ENCODE data around the gene ACTMAP. TPM values are rescaled to one million over a fixed set of nuclear protein-coding genes. Genes with fewer than 3 reads are reported as not detected.

Gene ACTMAP
- total and polyA plus RNA-seq, 4 donors = 0.93 to 7.7 (median 3.0) TPM

DNA sequence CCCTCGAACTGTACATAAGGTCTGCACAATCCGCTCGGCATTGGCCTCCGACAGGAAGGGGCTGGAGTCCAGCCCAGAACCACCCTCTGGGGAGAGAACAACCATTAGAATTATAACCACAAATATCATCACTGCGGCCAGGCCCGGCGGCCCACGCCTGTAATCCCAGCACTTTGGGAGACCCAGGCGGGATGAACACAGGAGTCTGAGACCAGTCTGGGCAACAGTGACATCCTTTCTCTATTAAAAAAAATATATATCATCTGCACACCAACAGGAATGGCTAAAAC is 45.0 kb downstream of the ACTMAP start:
- Histone ChIP-seq H3K4me1 (ENCODE audit: control insufficient read depth in 4 of 4, insufficient read depth in 4 of 4, low read length in 3 of 4) (no peaks in the 10 kb centered on the region), H3K27ac (ENCODE audit: low read depth in 1 of 2, low read length in 2 of 2) (no peak overlapping the region), H3K27me3 (ENCODE audit: control insufficient read depth in 4 of 4, insufficient read depth in 4 of 4, low read length in 3 of 4) (no peaks in the 10 kb centered on the region), H3K9me3 (ENCODE audit: control insufficient read depth in 4 of 4, low read length in 3 of 4) (no peaks in the 10 kb centered on the region), H3K36me3 (ENCODE audit: control insufficient read depth in 4 of 4, insufficient read depth in 3 of 4, low read depth in 1 of 4, low read length in 3 of 4) (peaks cover 20 to 60% (median 40%) of the 10 kb centered on the region in 4 donors), H3K4me3 (ENCODE audit: low read depth in 1 of 3, low read length in 3 of 3) (no peak overlapping the region), H3K9ac (ENCODE audit: low read depth in 1 of 2, low read length in 2 of 2) (no peak overlapping the region)
- 98% methylated on average over 9 of the region's 9 CpGs for WGBS
- DNase-seq (ENCODE audit: low spot score) = no peak
- TF ChIP-seq TAF1 (conservative IDR thresholded peaks at IDR 0.05) (no peak), RAD21 (IDR thresholded peaks at IDR 0.05) (no peak), YY1 (IDR thresholded peaks at IDR 0.05) (no peak), HNF4G (IDR thresholded peaks at IDR 0.05) (no peak), JUND (IDR thresholded peaks at IDR 0.05) (no peak), EGR1 (IDR thresholded peaks at IDR 0.05; ENCODE audit: low read depth in 2 of 2) (no peak), SP1 (IDR thresholded peaks at IDR 0.05) (no peak), FOXA2 (IDR thresholded peaks at IDR 0.05) (no peak), GABPA (IDR thresholded peaks at IDR 0.05 in 1 of 2, conservative IDR thresholded peaks at IDR 0.05 in 1 of 2) (no peak), RXRA (IDR thresholded peaks at IDR 0.05) (no peak)
- TF ChIP-seq, protein P1, sequence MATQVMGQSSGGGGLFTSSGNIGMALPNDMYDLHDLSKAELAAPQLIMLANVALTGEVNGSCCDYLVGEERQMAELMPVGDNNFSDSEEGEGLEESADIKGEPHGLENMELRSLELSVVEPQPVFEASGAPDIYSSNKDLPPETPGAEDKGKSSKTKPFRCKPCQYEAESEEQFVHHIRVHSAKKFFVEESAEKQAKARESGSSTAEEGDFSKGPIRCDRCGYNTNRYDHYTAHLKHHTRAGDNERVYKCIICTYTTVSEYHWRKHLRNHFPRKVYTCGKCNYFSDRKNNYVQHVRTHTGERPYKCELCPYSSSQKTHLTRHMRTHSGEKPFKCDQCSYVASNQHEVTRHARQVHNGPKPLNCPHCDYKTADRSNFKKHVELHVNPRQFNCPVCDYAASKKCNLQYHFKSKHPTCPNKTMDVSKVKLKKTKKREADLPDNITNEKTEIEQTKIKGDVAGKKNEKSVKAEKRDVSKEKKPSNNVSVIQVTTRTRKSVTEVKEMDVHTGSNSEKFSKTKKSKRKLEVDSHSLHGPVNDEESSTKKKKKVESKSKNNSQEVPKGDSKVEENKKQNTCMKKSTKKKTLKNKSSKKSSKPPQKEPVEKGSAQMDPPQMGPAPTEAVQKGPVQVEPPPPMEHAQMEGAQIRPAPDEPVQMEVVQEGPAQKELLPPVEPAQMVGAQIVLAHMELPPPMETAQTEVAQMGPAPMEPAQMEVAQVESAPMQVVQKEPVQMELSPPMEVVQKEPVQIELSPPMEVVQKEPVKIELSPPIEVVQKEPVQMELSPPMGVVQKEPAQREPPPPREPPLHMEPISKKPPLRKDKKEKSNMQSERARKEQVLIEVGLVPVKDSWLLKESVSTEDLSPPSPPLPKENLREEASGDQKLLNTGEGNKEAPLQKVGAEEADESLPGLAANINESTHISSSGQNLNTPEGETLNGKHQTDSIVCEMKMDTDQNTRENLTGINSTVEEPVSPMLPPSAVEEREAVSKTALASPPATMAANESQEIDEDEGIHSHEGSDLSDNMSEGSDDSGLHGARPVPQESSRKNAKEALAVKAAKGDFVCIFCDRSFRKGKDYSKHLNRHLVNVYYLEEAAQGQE (IDR thresholded peaks at IDR 0.05) = no peak
- TF ChIP-seq, protein P2, sequence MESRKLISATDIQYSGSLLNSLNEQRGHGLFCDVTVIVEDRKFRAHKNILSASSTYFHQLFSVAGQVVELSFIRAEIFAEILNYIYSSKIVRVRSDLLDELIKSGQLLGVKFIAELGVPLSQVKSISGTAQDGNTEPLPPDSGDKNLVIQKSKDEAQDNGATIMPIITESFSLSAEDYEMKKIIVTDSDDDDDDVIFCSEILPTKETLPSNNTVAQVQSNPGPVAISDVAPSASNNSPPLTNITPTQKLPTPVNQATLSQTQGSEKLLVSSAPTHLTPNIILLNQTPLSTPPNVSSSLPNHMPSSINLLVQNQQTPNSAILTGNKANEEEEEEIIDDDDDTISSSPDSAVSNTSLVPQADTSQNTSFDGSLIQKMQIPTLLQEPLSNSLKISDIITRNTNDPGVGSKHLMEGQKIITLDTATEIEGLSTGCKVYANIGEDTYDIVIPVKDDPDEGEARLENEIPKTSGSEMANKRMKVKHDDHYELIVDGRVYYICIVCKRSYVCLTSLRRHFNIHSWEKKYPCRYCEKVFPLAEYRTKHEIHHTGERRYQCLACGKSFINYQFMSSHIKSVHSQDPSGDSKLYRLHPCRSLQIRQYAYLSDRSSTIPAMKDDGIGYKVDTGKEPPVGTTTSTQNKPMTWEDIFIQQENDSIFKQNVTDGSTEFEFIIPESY (IDR thresholded peaks at IDR 0.05) = no peak
- TF ChIP-seq, protein P3, sequence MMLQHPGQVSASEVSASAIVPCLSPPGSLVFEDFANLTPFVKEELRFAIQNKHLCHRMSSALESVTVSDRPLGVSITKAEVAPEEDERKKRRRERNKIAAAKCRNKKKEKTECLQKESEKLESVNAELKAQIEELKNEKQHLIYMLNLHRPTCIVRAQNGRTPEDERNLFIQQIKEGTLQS (IDR thresholded peaks at IDR 0.05) = no peak
- TF ChIP-seq, protein P4, sequence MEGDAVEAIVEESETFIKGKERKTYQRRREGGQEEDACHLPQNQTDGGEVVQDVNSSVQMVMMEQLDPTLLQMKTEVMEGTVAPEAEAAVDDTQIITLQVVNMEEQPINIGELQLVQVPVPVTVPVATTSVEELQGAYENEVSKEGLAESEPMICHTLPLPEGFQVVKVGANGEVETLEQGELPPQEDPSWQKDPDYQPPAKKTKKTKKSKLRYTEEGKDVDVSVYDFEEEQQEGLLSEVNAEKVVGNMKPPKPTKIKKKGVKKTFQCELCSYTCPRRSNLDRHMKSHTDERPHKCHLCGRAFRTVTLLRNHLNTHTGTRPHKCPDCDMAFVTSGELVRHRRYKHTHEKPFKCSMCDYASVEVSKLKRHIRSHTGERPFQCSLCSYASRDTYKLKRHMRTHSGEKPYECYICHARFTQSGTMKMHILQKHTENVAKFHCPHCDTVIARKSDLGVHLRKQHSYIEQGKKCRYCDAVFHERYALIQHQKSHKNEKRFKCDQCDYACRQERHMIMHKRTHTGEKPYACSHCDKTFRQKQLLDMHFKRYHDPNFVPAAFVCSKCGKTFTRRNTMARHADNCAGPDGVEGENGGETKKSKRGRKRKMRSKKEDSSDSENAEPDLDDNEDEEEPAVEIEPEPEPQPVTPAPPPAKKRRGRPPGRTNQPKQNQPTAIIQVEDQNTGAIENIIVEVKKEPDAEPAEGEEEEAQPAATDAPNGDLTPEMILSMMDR (IDR thresholded peaks at IDR 0.05; ENCODE audit: low read depth, low read length, missing input control) = no peak
- TF ChIP-seq, protein P5, sequence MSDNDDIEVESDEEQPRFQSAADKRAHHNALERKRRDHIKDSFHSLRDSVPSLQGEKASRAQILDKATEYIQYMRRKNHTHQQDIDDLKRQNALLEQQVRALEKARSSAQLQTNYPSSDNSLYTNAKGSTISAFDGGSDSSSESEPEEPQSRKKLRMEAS (IDR thresholded peaks at IDR 0.05) = no peak

Data from liver (tissue), 9 donors.